Mesenchymal stem cell (in vitro differentiated cells and primary cell): Measurements from ENCODE around the gene BNIP3.

Experiments used
- DNase-seq: peaks from one replicate; pipeline ENCODE4 v3.0.0-alpha.2; 2013
- H2AFZ ChIP-seq: one replicate; pipeline ENCODE4 v1.6.1; 2013; ENCODE audit warnings: low read depth, mild to moderate bottlenecking, control low read depth, inconsistent platforms, low read length, moderate library complexity
- H2AK5ac ChIP-seq: 2 replicates; pipeline ENCODE4 v1.6.1; 2013; ENCODE audit warnings: low read length, moderate library complexity, mild to moderate bottlenecking, inconsistent platforms; ENCODE audit not compliant: severe bottlenecking
- H2BK120ac ChIP-seq: one replicate; pipeline ENCODE4 v1.6.1; 2013; ENCODE audit warnings: low read depth, mild to moderate bottlenecking, inconsistent platforms, low read length, moderate library complexity
- H2BK12ac ChIP-seq, 2 experiments: one replicate each; pipeline ENCODE4 v1.6.1; 2013; ENCODE audit warnings: inconsistent platforms in 2 of 2, low read length in 2 of 2, mild to moderate bottlenecking in 2 of 2, moderate library complexity in 2 of 2, control low read depth in 1 of 2
- H2BK15ac ChIP-seq: one replicate; pipeline ENCODE4 v1.6.1; 2013; ENCODE audit warnings: mild to moderate bottlenecking, low read depth, inconsistent platforms; ENCODE audit not compliant: poor library complexity, severe bottlenecking
- H2BK5ac ChIP-seq: 2 replicates; pipeline ENCODE4 v1.6.1; 2013; ENCODE audit warnings: low read depth, mild to moderate bottlenecking, low read length, control low read depth, inconsistent platforms; ENCODE audit not compliant: poor library complexity, severe bottlenecking
- H3K14ac ChIP-seq, 2 experiments: one replicate each; pipeline ENCODE4 v1.6.1; 2013; ENCODE audit warnings: inconsistent platforms in 2 of 2, low read length in 2 of 2, control low read depth in 1 of 2, mild to moderate bottlenecking in 1 of 2, moderate library complexity in 1 of 2
- H3K18ac ChIP-seq, 2 experiments: one replicate each; pipeline ENCODE4 v1.6.1; 2013; ENCODE audit warnings: inconsistent platforms in 2 of 2, low read length in 2 of 2, control low read depth in 1 of 2, low read depth in 1 of 2, mild to moderate bottlenecking in 1 of 2
- H3K23ac ChIP-seq, 2 experiments: one replicate each; pipeline ENCODE4 v1.6.1; 2013; ENCODE audit warnings: inconsistent platforms in 2 of 2, low read length in 2 of 2, mild to moderate bottlenecking in 2 of 2, moderate library complexity in 2 of 2, control low read depth in 1 of 2
- H3K27ac ChIP-seq: 2 replicates; pipeline ENCODE4 v1.5.1; 2013; ENCODE audit warnings: mild to moderate bottlenecking, moderate library complexity, low read length, control low read depth, inconsistent platforms; ENCODE audit not compliant: poor library complexity, severe bottlenecking
- H3K27me3 ChIP-seq, 2 experiments: 2 replicates each; pipeline versions ENCODE4 v1.6.1 to v1.7.0; 2013; ENCODE audit warnings: low read length in 2 of 2, mild to moderate bottlenecking in 2 of 2, moderate library complexity in 2 of 2, control low read depth in 1 of 2, inconsistent platforms in 1 of 2; ENCODE audit not compliant: control insufficient read depth in 1 of 2, insufficient read depth in 1 of 2
- H3K36me3 ChIP-seq, 2 experiments: 2 replicates each; pipeline versions ENCODE4 v1.6.1 to v1.7.0; 2013; ENCODE audit warnings: low read length in 2 of 2, control low read depth in 1 of 2, inconsistent platforms in 1 of 2, low read depth in 1 of 2, mild to moderate bottlenecking in 1 of 2; ENCODE audit not compliant: insufficient read depth in 2 of 2, control insufficient read depth in 1 of 2
- H3K4ac ChIP-seq, 2 experiments: one replicate each; pipeline ENCODE4 v1.6.1; 2013; ENCODE audit warnings: inconsistent platforms in 2 of 2, low read length in 2 of 2, mild to moderate bottlenecking in 2 of 2, moderate library complexity in 2 of 2, control low read depth in 1 of 2, low read depth in 1 of 2
- H3K4me1 ChIP-seq: 2 replicates; pipeline ENCODE4 v1.6.1; 2013; ENCODE audit warnings: low read depth, low read length, control low read depth; ENCODE audit not compliant: control insufficient read depth, insufficient read depth
- H3K4me2 ChIP-seq: 2 replicates; pipeline ENCODE4 v1.6.1; 2013; ENCODE audit warnings: low read length, mild to moderate bottlenecking, inconsistent platforms; ENCODE audit not compliant: poor library complexity, severe bottlenecking
- H3K4me3 ChIP-seq, 2 experiments: 2 replicates each; pipeline versions ENCODE4 v1.5.1 to v1.7.0; 2013; ENCODE audit warnings: low read length in 2 of 2, mild to moderate bottlenecking in 2 of 2, control low read depth in 1 of 2, low read depth in 1 of 2; ENCODE audit not compliant: insufficient read depth in 1 of 2
- H3K79me1 ChIP-seq: replicated peaks from 2 replicates; pipeline ENCODE4 v1.6.1; 2013; ENCODE audit warnings: mild to moderate bottlenecking, control low read depth, low read length, inconsistent platforms; ENCODE audit not compliant: poor library complexity, severe bottlenecking
- H3K9ac ChIP-seq: 2 replicates; pipeline ENCODE4 v1.7.0; 2013; ENCODE audit warnings: mild to moderate bottlenecking, low read length, moderate library complexity
- H3K9me3 ChIP-seq: 2 replicates; pipeline ENCODE4 v1.7.0; 2013; ENCODE audit warnings: mild to moderate bottlenecking, low read length; ENCODE audit not compliant: control insufficient read depth
- H4K8ac ChIP-seq: one replicate; pipeline ENCODE4 v1.6.1; 2013; ENCODE audit warnings: inconsistent platforms, mild to moderate bottlenecking, low read length, moderate library complexity
- H4K91ac ChIP-seq: one replicate; pipeline ENCODE4 v1.6.1; 2013; ENCODE audit warnings: mild to moderate bottlenecking, low read length, inconsistent platforms
- WGBS: methylation state at CpG from one replicate; pipeline ENCODE4 v1.1.7; 2013; ENCODE audit warnings: mixed read lengths; 5-methylcytosine and 5-hydroxymethylcytosine counted together

BNIP3 gene

GRCh38 chr10:131998050-131998844 lies 16.5 kb upstream of the BNIP3 start:
- Histone ChIP-seq H2BK15ac (peak overlapping the region; percentile 73), H3K9ac (peak overlapping the region; percentile 19), H2BK120ac (peak overlapping the region; percentile 58), H3K9me3 (no peaks in the 10 kb centered on the region), H4K91ac (peak overlapping the region; percentile 74), H3K27me3 (peaks cover 0 to under 1% of the 10 kb centered on the region in 2 experiments), H3K4me3 (peak overlapping the region in 1 of 2 experiments; percentile 9), H2AFZ (peak overlapping the region; percentile 65), H3K4me2 (no peak overlapping the region), H3K23ac (no peak overlapping the region), H3K4me1 (peaks cover 3% of the 10 kb centered on the region), H3K36me3 (no peaks in the 10 kb centered on the region), H3K18ac (peak overlapping the region; percentile 67 to 72), H3K14ac (no peak overlapping the region), H3K4ac (peak overlapping the region; percentile 54 to 84), H2BK12ac (peak overlapping the region; percentile 67 to 85), H4K8ac (peak overlapping the region; percentile 81), H3K27ac (no peak overlapping the region), H2BK5ac (no peak overlapping the region), H3K79me1 (no peaks in the 10 kb centered on the region), H2AK5ac (no peak overlapping the region)
- WGBS = 58% methylated on average over 15 of the region's 15 CpGs
- no peak for DNase-seq

DNA sequence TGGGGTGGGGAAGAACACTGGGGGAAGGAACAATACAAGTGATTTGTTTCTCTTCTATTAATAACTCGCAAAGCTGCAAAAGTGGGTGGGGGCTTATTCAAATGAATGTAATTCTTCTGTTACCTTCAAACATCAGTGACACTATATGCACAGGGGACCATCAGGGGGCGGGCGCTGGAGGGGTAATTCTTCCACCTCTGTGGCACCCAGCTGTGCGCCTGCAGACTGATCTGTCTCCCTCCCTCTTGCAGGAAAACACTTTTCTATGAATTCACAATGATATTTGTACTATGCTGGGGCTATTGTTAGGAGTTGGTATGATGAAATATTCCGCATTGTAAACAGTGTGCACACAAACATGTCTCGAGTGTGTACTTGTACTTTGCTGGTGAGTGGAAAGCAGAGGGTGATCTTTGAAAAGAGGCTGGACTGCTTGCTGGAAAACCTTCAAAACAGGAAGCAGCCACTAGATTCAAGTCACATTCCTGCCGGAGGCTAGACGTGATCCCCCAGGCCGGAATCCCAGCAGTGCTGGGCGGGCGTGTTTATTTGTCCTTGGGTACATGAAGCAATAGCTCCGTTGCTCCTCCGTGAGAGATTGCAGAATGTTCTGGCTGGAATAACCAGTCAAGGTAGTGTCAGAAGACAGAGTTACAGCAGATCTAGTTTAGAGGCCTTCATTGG lies 15.8 kb upstream of the BNIP3 start:
- peak; percentile 97 for DNase-seq
- WGBS = 9% methylated on average over 11 of the region's 13 CpGs
- peak overlapping the region in 1 of 2 experiments; percentile 9 for H3K4me3 ChIP-seq
- H3K9me3 ChIP-seq = no peaks in the 10 kb centered on the region
- H3K27ac ChIP-seq = no peak overlapping the region
- no peak overlapping the region for H3K23ac ChIP-seq
- H3K18ac ChIP-seq = peak overlapping the region; percentile 38 to 86
- no peaks in the 10 kb centered on the region for H3K36me3 ChIP-seq
- H2BK120ac ChIP-seq = peak overlapping the region; percentile 65
- no peak overlapping the region for H3K4me2 ChIP-seq
- peak overlapping the region; percentile 19 for H3K9ac ChIP-seq
- H3K79me1 ChIP-seq = no peaks in the 10 kb centered on the region
- peak overlapping the region; percentile 86 for H4K8ac ChIP-seq
- H2BK15ac ChIP-seq = no peak overlapping the region
- no peak overlapping the region for H2AFZ ChIP-seq
- peaks cover 3% of the 10 kb centered on the region for H3K4me1 ChIP-seq
- no peak overlapping the region for H2BK5ac ChIP-seq
- no peak overlapping the region for H3K14ac ChIP-seq
- H2BK12ac ChIP-seq = peak overlapping the region in 1 of 2 experiments; percentile 84
- H3K27me3 ChIP-seq = no peaks in the 10 kb centered on the region
- H3K4ac ChIP-seq = peak overlapping the region in 1 of 2 experiments; percentile 52
- H2AK5ac ChIP-seq = no peak overlapping the region
- H4K91ac ChIP-seq = peak overlapping the region; percentile 92

- H3K14ac ChIP-seq = no peak overlapping the region
- H3K9ac ChIP-seq = no peak overlapping the region
- no peak overlapping the region for H2AK5ac ChIP-seq
- H2BK15ac ChIP-seq = peak overlapping the region; percentile 73
- peaks cover 3% of the 10 kb centered on the region for H3K4me1 ChIP-seq
- WGBS = 82% methylated on average over 16 of the region's 16 CpGs
- H3K4ac ChIP-seq = peak overlapping the region; percentile 49 to 85
- peak overlapping the region; percentile 92 for H4K91ac ChIP-seq
- H3K18ac ChIP-seq = peak overlapping the region; percentile 37 to 86
- H3K36me3 ChIP-seq = no peaks in the 10 kb centered on the region
- H3K79me1 ChIP-seq = no peaks in the 10 kb centered on the region
- H2BK12ac ChIP-seq = peak overlapping the region; percentile 84 to 98
- no peak overlapping the region for H3K23ac ChIP-seq
- peak overlapping the region; percentile 86 for H4K8ac ChIP-seq
- H3K4me2 ChIP-seq = no peak overlapping the region
- no peak overlapping the region for H2BK5ac ChIP-seq
- peak overlapping the region; percentile 36 for H2AFZ ChIP-seq
- no peak for DNase-seq
- peak overlapping the region; percentile 65 for H2BK120ac ChIP-seq
- H3K27me3 ChIP-seq = no peaks in the 10 kb centered on the region
- no peak overlapping the region for H3K4me3 ChIP-seq
- no peak overlapping the region for H3K27ac ChIP-seq
- no peaks in the 10 kb centered on the region for H3K9me3 ChIP-seq
Observed at GRCh38 chr10:131996466-131997365, 15.0 kb upstream of the BNIP3 start.
